ENCODE results near the gene KMT2C.
"Not testable (repeated sequence)": the region's sequence is repeated elsewhere in the genome, so short reads cannot be mapped to it uniquely, and the experiment has no call there.

KMT2C gene

DNA sequence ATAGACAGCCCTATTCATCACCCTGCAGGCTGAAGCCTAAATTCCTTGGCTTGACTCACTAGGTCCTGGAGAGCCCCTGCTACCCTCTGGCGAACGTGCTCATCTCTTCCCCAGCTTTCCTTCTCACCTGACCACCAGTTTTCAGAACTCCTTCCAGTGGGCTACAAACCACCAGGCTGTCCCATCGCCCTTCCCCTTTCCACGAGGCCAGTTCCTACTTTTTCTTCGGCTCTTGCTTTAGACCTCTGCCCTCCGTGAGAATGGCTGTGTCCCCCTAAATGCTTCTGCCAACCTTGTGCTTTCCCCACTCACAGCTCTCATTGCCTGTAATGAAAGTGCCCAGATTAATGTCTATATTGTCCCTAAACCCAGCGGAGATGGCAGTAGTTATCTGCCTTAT is 5.4 kb upstream of the KMT2C start:
- not testable (repeated sequence) for DNase-seq

GRCh38 chr7:152438017-152438416 is 2.2 kb upstream of the KMT2C start:
- DNase-seq, result not testable (repeated sequence)

GRCh38 chr7:152436931-152437575 is 1.2 kb upstream of the KMT2C start:
- DNase-seq, result not testable (repeated sequence)

- DNase-seq, result peak; percentile 89
These were observed 518 bp upstream of the KMT2C start for GRCh38 chr7:152436111-152436930.

DNA sequence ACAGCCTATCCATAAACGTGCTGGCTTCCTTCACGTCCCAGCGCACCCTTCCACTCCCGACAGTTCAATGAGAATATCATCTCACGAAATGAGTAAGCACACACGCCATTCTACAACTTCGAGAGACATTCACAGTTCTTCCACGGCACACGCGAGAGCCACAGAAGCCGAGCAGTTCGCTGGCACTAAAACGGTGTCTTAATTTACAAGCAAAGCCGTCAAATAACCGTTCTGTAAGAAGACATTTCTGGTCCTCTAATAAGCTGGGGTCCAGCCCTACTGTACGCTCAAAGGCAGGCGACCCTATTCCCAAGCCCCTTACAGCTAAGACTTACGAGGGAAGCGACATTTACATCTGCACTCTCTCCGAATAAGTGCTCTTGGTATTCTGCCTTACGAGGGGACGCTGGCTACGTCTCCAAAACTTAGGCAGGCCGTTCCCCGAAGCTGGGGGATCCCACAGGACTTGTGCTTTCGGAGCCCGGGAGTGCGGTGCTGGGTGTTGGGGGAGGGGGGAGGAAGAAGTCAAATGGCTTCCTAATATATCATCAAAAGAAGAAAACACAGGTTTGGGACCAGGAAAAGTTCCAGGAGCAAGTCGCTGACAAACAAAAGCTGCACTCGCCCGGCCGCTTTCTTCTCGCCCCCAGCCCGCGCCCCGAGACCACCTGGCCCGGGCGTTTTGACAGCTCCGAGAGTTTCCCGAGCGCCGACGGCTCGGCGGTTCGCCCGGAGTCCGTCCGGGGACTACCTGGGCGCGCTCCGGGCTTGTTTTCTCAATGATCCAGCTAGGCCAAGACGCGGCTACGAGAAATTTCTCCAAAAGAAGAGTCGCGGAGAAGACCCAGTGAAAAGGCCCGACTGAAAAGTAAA is 1.1 kb downstream of the KMT2C start:
- peak; percentile 22 for DNase-seq

- peak; percentile 51 for DNase-seq
These were observed 1.9 kb downstream of the KMT2C start for GRCh38 chr7:152433721-152434490.

DNA sequence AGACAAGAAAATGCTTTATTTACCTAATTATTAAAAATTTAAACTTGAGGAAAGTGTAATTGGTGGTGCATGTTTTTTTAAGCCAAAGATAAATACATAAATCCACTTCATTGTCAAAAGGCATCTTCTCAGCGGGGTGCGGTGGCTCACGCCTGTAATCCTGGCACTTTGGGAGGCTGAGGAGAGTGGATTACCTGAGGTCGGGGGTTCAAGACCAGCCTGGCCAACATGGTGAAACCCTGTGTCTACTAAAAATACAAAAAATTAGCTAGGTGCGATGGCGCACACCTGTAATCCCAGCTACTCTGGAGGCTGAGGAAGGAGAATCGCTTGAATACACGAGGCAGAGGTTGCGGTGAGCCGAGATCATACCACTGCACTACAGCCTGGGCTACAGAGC is 3.1 kb downstream of the KMT2C start:
- DNase-seq, result not testable (repeated sequence)

- no peak for DNase-seq
These were observed 4.9 kb downstream of the KMT2C start for GRCh38 chr7:152430854-152431253.

- not testable (repeated sequence) for DNase-seq
These were observed 5.7 kb downstream of the KMT2C start for GRCh38 chr7:152430118-152430517.

GRCh38 chr7:152424348-152425108 is 11.3 kb downstream of the KMT2C start:
- DNase-seq, result no peak

GRCh38 chr7:152423991-152424347 is 11.8 kb downstream of the KMT2C start:
- no peak for DNase-seq

- DNase-seq, result not testable (repeated sequence)
These were observed 12.6 kb downstream of the KMT2C start for GRCh38 chr7:152423171-152423570.

GRCh38 chr7:152420950-152421349 is 14.9 kb downstream of the KMT2C start:
- not testable (repeated sequence) for DNase-seq

- no peak for DNase-seq
These were observed 16.1 kb downstream of the KMT2C start for GRCh38 chr7:152419473-152420429.

- no peak for DNase-seq
These were observed 21.0 kb downstream of the KMT2C start for GRCh38 chr7:152414779-152415178.

DNA sequence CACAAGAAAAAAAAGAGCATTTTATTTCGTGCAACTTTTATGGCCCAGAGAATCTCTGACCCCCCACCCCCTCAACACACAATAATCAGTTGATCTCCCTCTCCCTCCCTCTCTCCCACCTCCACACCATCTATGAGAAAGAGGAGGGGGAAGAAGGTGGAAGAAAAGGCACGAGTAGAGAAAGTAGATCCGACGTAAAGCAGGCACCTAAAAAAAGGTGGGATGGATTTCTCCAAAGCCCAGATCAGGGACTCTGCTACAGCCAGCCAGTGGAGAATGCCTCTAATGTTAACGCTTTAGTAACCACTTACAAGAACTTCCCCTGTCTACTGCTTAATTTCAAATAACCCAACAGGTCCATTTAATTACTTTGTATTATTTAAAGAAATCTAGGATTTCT is 24.4 kb downstream of the KMT2C start:
- DNase-seq, result no peak

DNA sequence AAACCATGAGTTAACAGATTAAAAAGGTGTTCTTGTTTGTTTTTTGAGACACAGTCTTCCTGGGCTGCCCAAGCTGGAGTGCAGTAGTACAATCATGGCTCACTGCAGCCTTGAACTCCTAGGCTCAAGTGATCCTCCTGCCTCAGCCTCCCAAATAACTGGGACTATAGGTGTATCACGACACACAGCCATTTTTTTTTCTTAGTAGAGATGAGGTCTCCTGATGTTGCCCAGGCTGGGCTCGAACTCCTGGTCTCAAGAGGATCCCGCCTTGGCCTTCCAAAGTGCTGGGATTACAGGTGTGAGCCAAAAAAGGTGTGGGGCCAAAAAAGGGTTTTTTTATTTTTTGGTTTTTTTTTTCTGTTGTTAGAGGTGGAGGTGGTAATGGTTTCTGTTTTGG is 29.3 kb downstream of the KMT2C start:
- DNase-seq, result no peak

DNA sequence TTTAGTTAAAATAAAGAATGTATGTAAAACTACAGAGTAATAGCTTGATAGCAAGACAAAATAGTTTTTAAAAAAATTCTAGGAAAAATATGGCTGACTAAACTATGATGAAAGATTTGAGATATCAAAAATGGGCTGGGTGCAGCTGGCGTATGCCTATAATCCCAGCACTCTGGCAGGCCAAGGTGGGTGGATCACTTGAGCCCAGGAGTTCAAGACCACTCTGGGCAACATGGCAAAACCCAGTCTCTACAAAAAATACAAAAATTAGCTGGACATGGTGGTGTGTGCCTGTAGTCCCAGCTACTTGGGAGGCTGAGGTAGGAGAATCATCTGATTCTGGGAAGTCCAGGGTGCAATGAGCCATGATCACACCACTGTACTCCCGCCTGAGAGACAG is 29.8 kb downstream of the KMT2C start:
- not testable (repeated sequence) for DNase-seq

GRCh38 chr7:152403726-152404125 is 32.1 kb downstream of the KMT2C start:
- no peak for DNase-seq

DNA sequence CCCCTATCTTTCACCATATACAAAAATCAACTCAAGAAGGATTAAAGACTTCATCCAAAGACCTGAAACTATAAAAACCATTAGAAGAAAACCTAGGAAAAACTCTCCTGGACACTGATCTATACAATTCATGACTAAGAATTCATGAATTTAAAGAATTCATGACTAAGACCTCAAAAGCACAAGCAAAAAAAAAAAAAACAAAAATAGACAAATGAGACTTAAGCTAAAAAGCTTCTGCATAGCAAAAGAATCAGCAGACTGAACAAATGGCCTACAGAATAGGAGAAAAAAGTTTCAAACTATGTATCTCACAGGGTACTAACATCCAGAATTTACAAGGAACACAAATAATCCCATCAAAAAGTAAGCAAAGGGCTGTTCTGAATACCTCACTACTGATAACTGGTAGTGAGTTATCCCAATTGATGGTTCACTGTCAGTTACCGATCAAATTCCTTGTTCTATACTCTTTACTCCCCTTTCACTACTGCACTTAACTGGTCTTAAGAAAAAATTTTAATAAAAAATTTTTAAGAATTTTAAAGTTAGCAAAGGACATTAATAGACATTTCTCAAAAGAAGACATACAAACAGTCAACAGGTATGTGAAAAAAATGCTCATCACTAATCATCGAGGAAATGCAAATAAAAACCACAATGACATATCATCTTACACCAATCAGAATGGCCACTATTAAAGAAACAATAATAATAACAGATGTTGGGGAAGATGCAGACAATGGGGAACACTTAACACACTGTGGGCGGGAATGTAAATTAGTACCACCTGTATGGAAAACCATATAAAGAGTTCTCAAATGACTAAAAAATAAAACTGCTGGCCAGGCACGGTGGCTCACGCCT is 33.2 kb downstream of the KMT2C start:
- DNase-seq, result no peak

All from activated gamma-delta T cell treated with Interleukin-2 at 50 U/mL for 16 hours (primary cell).